HepG2 (cell line): ENCODE measurements around the gene UTS2R. TPM values are rescaled to one million over a fixed set of nuclear protein-coding genes. Genes with fewer than 3 reads are reported as not detected.

Experiments
- ATM ChIP-seq: fragments of 450-650 bp; IDR thresholded peaks from 2 replicates; pipeline ENCODE4 v1.7.1; 2017; ENCODE audit warnings: mild to moderate bottlenecking, borderline replicate concordance
- LBX2 ChIP-seq: sonication (generic); formaldehyde crosslinking; IDR thresholded peaks from 2 replicates; pipeline ENCODE4 v1.5.0; 2020; ENCODE audit warnings: missing genetic modification reagents, mild to moderate bottlenecking, borderline replicate concordance
- MAZ ChIP-seq, 2 experiments: sonication (generic) in 1 of 2; formaldehyde crosslinking in 1 of 2; IDR thresholded peaks; 2 replicates each; pipeline versions ENCODE4 v1.5.0 to v1.6.1; 2012 to 2020; ENCODE audit warnings: low read depth in 2 of 2, mild to moderate bottlenecking in 2 of 2, borderline replicate concordance in 1 of 2, improper control_type of control experiment in 1 of 2, low read length in 1 of 2, missing genetic modification reagents in 1 of 2, moderate library complexity in 1 of 2
- MEF2D ChIP-seq: sonication (generic); formaldehyde crosslinking; IDR thresholded peaks from 2 replicates; pipeline ENCODE4 v1.5.1; 2020; ENCODE audit warnings: mild to moderate bottlenecking, missing genetic modification reagents
- NKX3-1 ChIP-seq: sonication (generic); formaldehyde crosslinking; IDR thresholded peaks from 2 replicates; pipeline ENCODE4 v1.5.0; 2020; ENCODE audit warnings: missing genetic modification reagents
- PRDM15 ChIP-seq: sonication (generic); formaldehyde crosslinking; IDR thresholded peaks from 2 replicates; pipeline ENCODE4 v1.4.0; 2020; ENCODE audit warnings: missing genetic modification reagents
- RAD51 ChIP-seq: fragments of 450-650 bp; IDR thresholded peaks from 2 replicates; pipeline ENCODE4 v1.6.1; 2016; ENCODE audit warnings: borderline replicate concordance
- SOX6 ChIP-seq, 2 experiments: fragments of 450-650 bp in 1 of 2; sonication (generic) in 1 of 2; formaldehyde crosslinking in 1 of 2; IDR thresholded peaks; 2 replicates each; pipeline versions ENCODE4 v1.4.0 to v1.6.1; 2017 to 2020; ENCODE audit warnings: antibody characterized with exemption in 1 of 2, mild to moderate bottlenecking in 1 of 2, missing genetic modification reagents in 1 of 2
- TBX2 ChIP-seq: sonication (generic); formaldehyde crosslinking; IDR thresholded peaks from 2 replicates; pipeline ENCODE4 v1.5.0; 2020; ENCODE audit warnings: missing genetic modification reagents, mild to moderate bottlenecking, borderline replicate concordance
- TFE3 ChIP-seq: IDR thresholded peaks from 2 replicates; pipeline ENCODE4 v1.6.1; 2016
- ZBED4 ChIP-seq: sonication (generic); formaldehyde crosslinking; IDR thresholded peaks from 2 replicates; pipeline ENCODE4 v1.4.0; 2020; ENCODE audit warnings: missing genetic modification reagents, borderline replicate concordance
- ZFP1 ChIP-seq: IDR thresholded peaks from 2 replicates; pipeline ENCODE4 v1.6.1; 2016
- ZFP36L1 ChIP-seq: sonication (generic); formaldehyde crosslinking; IDR thresholded peaks from 2 replicates; pipeline ENCODE4 v1.8.0; 2022; ENCODE audit warnings: mild to moderate bottlenecking, missing genetic modification reagents, moderate library complexity
- ZFP37 ChIP-seq: sonication (generic); formaldehyde crosslinking; IDR thresholded peaks from 2 replicates; pipeline ENCODE4 v1.4.0; 2020; ENCODE audit warnings: missing genetic modification reagents, borderline replicate concordance
- ZNF33A ChIP-seq: sonication (generic); formaldehyde crosslinking; IDR thresholded peaks from 2 replicates; pipeline ENCODE4 v1.5.1; 2020; ENCODE audit warnings: missing genetic modification reagents, mild to moderate bottlenecking, moderate library complexity, borderline replicate concordance
- ZNF558 ChIP-seq: sonication (generic); formaldehyde crosslinking; IDR thresholded peaks from 2 replicates; pipeline ENCODE4 v1.9.0; 2022; ENCODE audit warnings: mild to moderate bottlenecking, missing genetic modification reagents, borderline replicate concordance
- ZNF678 ChIP-seq: sonication (generic); formaldehyde crosslinking; IDR thresholded peaks from 2 replicates; pipeline ENCODE4 v1.4.0; 2020; ENCODE audit warnings: mild to moderate bottlenecking, missing genetic modification reagents
- ZSCAN21 ChIP-seq: sonication (generic); formaldehyde crosslinking; IDR thresholded peaks from 2 replicates; pipeline ENCODE4 v1.8.0; 2022; ENCODE audit warnings: mild to moderate bottlenecking, missing genetic modification reagents, moderate library complexity, borderline replicate concordance
- polyA plus RNA-seq, 8 experiments: library from polyadenylated mRNA; depleted of rRNA in 3 of 8; stranded (reverse) in 7 of 8; unstranded in 1 of 8; fragments of >200 nt; fragmentation: Illumina TruSeq in 4 of 8; extraction: Trizol in 4 of 8; gene quantifications; 2 replicates each; pipeline versions ENCODE4 v1.2.1 to v1.2.3, GENCODE V29; 2011 to 2016; ENCODE audit warnings: low read depth in 4 of 8, missing spikeins in 1 of 8, mixed read lengths in 1 of 8; ENCODE audit not compliant: insufficient read depth in 1 of 8
- total RNA-seq, 5 experiments: library from RNA; depleted of rRNA; stranded (reverse); fragments of >200 nt; fragmentation: Illumina TruSeq; extraction: Trizol; gene quantifications; 2 replicates each; pipeline ENCODE4 v1.2.3, GENCODE V29; 2016; ENCODE audit warnings: low read depth in 1 of 5

The UTS2R gene
- total and polyA plus RNA-seq, 2 of the 13 experiments (the other 11 are each of a cell fraction or from before 2014, with no cell fraction given), result 0.13 to 0.15 TPM

- TF ChIP-seq ZBED4 (CRISPR knock-in tag) (peak; percentile 61; the same call in 1 of the 2 replicates), ZNF678 (CRISPR knock-in tag) (peak; percentile 47; the same call in 1 of the 2 replicates), ZSCAN21 (CRISPR knock-in tag) (no peak; the same call in 1 of the 2 replicates), MEF2D (CRISPR knock-in tag) (peak; percentile 95), MAZ (IDR thresholded peaks at IDR 0.05; ENCODE audit: borderline replicate concordance, low read depth, low read length) (peak; percentile 84), MAZ (CRISPR knock-in tag; IDR thresholded peaks at IDR 0.05; ENCODE audit: low read depth) (peak; percentile 71; the same call in 1 of the 2 replicates), RAD51 (no peak), ZFP37 (CRISPR knock-in tag) (no peak), ZFP1 (CRISPR knock-in tag) (0 out of 2 replicates have a peak, but pooled peaks have one; percentile 36), ATM (no peak), TFE3 (CRISPR knock-in tag) (no peak), ZFP36L1 (CRISPR knock-in tag) (no peak), NKX3-1 (CRISPR knock-in tag) (no peak), ZNF33A (CRISPR knock-in tag) (no peak), LBX2 (no peak), TBX2 (peak; percentile 75), PRDM15 (CRISPR knock-in tag) (no peak), SOX6 (IDR thresholded peaks at IDR 0.05) (no peak), SOX6 (CRISPR knock-in tag; IDR thresholded peaks at IDR 0.05) (peak; percentile 84), ZNF558 (no peak)
Observed at GRCh38 chr17:82330322-82331239, 41.0 kb upstream of the UTS2R start (continued).
